K562 (cell line): ENCODE measurements around the gene AMMECR1. TPM values are rescaled to one million over a fixed set of nuclear protein-coding genes. Genes with fewer than 3 reads are reported as not detected.
"Not testable (repeated sequence)": the region's sequence is repeated elsewhere in the genome, so short reads cannot be mapped to it uniquely, and the experiment has no call there.

Experiments used
- CBFB ChIP-seq: sonication (generic); formaldehyde crosslinking; IDR thresholded peaks from 2 replicates; pipeline ENCODE4 v1.4.0; 2020; ENCODE audit warnings: mild to moderate bottlenecking, missing genetic modification reagents
- CTBP1 ChIP-seq: fragments of 450-650 bp; IDR thresholded peaks from 2 replicates; pipeline ENCODE4 v1.6.1; 2016; ENCODE audit warnings: borderline replicate concordance
- CXXC5 ChIP-seq: fragments of 250-450 bp; sonication (Bioruptor Pico); IDR thresholded peaks from 2 replicates; pipeline ENCODE4 v1.8.0; 2022; ENCODE audit warnings: inconsistent platforms, mild to moderate bottlenecking, moderate library complexity
- ELF1 ChIP-seq: fragments of 200-800 bp; sonication (Bioruptor generic); IDR thresholded peaks from 2 replicates; pipeline ENCODE4 v1.6.1; 2016; ENCODE audit warnings: missing genetic modification characterization, missing compliant biosample characterization
- EP400 ChIP-seq: fragments of 450-650 bp; IDR thresholded peaks from 2 replicates; pipeline ENCODE4 v1.6.1; 2017; ENCODE audit warnings: antibody characterized with exemption, mild to moderate bottlenecking, moderate library complexity
- FOXA3 ChIP-seq, 2 experiments: fragments of 450-650 bp in 1 of 2; sonication (generic) in 1 of 2; formaldehyde crosslinking; IDR thresholded peaks in 1 of 2; conservative IDR thresholded peaks in 1 of 2; 2 replicates each; pipeline versions ENCODE4 v1.4.0 to v1.8.0; 2020 to 2022; ENCODE audit warnings: mild to moderate bottlenecking in 2 of 2, missing genetic modification reagents in 1 of 2
- FOXJ2 ChIP-seq: fragments of 200-800 bp; sonication (Bioruptor generic); IDR thresholded peaks from 2 replicates; pipeline ENCODE4 v1.6.1; 2016; ENCODE audit warnings: missing genetic modification characterization, missing compliant biosample characterization
- FOXK1 ChIP-seq: sonication (generic); formaldehyde crosslinking; IDR thresholded peaks from 2 replicates; pipeline ENCODE4 v1.8.0; 2022; ENCODE audit warnings: missing genetic modification reagents, mild to moderate bottlenecking, borderline replicate concordance
- GABPB1 ChIP-seq: sonication (generic); formaldehyde crosslinking; IDR thresholded peaks from 2 replicates; pipeline ENCODE4 v1.8.0; 2022; ENCODE audit warnings: mild to moderate bottlenecking, missing genetic modification reagents
- HDAC2 ChIP-seq: fragments of 450-650 bp; IDR thresholded peaks from 2 replicates; pipeline ENCODE4 v1.6.1; 2016; ENCODE audit warnings: mild to moderate bottlenecking
- LEF1 ChIP-seq: fragments of 450-650 bp; IDR thresholded peaks from 2 replicates; pipeline ENCODE4 v1.6.1; 2016; ENCODE audit warnings: mild to moderate bottlenecking
- MAZ ChIP-seq, 2 experiments: fragments of 450-650 bp in 1 of 2; sonication (generic) in 1 of 2; formaldehyde crosslinking; IDR thresholded peaks in 1 of 2; conservative IDR thresholded peaks in 1 of 2; 2 replicates each; pipeline versions ENCODE4 v1.4.0 to v1.5.0; 2020; ENCODE audit warnings: mild to moderate bottlenecking in 1 of 2, missing genetic modification reagents in 1 of 2
- NCOR1 ChIP-seq: fragments of 450-650 bp; IDR thresholded peaks from 2 replicates; pipeline ENCODE4 v1.6.1; 2016; ENCODE audit warnings: mild to moderate bottlenecking, moderate library complexity
- PHF20 ChIP-seq: fragments of 450-650 bp; IDR thresholded peaks from 2 replicates; pipeline ENCODE4 v1.6.1; 2018; ENCODE audit not compliant: partially characterized antibody
- POLR2B ChIP-seq: fragments of 450-650 bp; IDR thresholded peaks from 2 replicates; pipeline ENCODE4 v1.6.1; 2018; ENCODE audit warnings: low read depth; ENCODE audit not compliant: partially characterized antibody
- SMARCE1 ChIP-seq: fragments of 450-650 bp; IDR thresholded peaks from 2 replicates; pipeline ENCODE4 v1.7.1; 2016; ENCODE audit warnings: mild to moderate bottlenecking
- SP1 ChIP-seq: sonication (generic); formaldehyde crosslinking; IDR thresholded peaks from 2 replicates; pipeline ENCODE4 v1.8.1; 2022; ENCODE audit warnings: mild to moderate bottlenecking, missing genetic modification reagents
- SUPT5H ChIP-seq: fragments of 450-650 bp; IDR thresholded peaks from 2 replicates; pipeline ENCODE4 v1.6.1; 2016
- TAF9B ChIP-seq: fragments of 450-650 bp; IDR thresholded peaks from 2 replicates; pipeline ENCODE4 v1.6.1; 2018; ENCODE audit warnings: mild to moderate bottlenecking; ENCODE audit not compliant: partially characterized antibody
- polyA plus RNA-seq, 8 experiments: library from polyadenylated mRNA; depleted of rRNA in 4 of 8; stranded (reverse) in 5 of 8; unstranded in 3 of 8; fragments of >200 nt; fragmentation: Nextera tagmentation in 2 of 8; fragmentation: Illumina TruSeq in 1 of 8; extraction: Ambion mirVana in 2 of 8; extraction: Trizol in 1 of 8; gene quantifications; 2 replicates each; pipeline versions ENCODE4 v1.2.1 to v1.2.3, GENCODE V29; 2011 to 2014; ENCODE audit warnings: inconsistent platforms in 1 of 8, missing spikeins in 1 of 8
- total RNA-seq, 7 experiments: library from RNA; depleted of rRNA in 6 of 7; stranded (reverse); fragments of >200 nt in 6 of 7; fragmentation: Illumina TruSeq in 2 of 7; extraction: Trizol in 2 of 7; gene quantifications; 2 replicates each; pipeline versions ENCODE4 v1.2.1 to v1.2.3, GENCODE V29; 2011 to 2021; ENCODE audit warnings: low replicate concordance in 1 of 7
- TF ChIP-seq, protein P1 (sequence below), 2 experiments: fragments of 450-650 bp; IDR thresholded peaks; 2 replicates each; pipeline ENCODE4 v1.6.1; 2018; ENCODE audit warnings: mild to moderate bottlenecking in 2 of 2, low read depth in 1 of 2; ENCODE audit not compliant: partially characterized antibody in 2 of 2
- TF ChIP-seq, protein P2 (sequence below): fragments of 450-650 bp; conservative IDR thresholded peaks from 2 replicates; pipeline ENCODE4 v1.6.1; 2016; ENCODE audit warnings: missing genetic modification characterization, low read depth, mild to moderate bottlenecking, missing compliant biosample characterization, moderate library complexity
- TF ChIP-seq, protein P3 (sequence below), 3 experiments: fragments of 200-800 bp in 1 of 3; sonication (Bioruptor generic) in 1 of 3; sonication (generic) in 1 of 3; formaldehyde crosslinking in 1 of 3; IDR thresholded peaks; 2 replicates each; pipeline versions ENCODE4 v1.6.1 to v1.8.0; 2016 to 2022; ENCODE audit warnings: mild to moderate bottlenecking in 2 of 3, missing compliant biosample characterization in 2 of 3, missing genetic modification characterization in 2 of 3, missing genetic modification reagents in 1 of 3

AMMECR1 gene
- total and polyA plus RNA-seq, 9 of the 15 experiments (the other 6 are each of a cell fraction or from before 2014, with no cell fraction given), result 13.9 to 36.7 (median 23.6) TPM

DNA sequence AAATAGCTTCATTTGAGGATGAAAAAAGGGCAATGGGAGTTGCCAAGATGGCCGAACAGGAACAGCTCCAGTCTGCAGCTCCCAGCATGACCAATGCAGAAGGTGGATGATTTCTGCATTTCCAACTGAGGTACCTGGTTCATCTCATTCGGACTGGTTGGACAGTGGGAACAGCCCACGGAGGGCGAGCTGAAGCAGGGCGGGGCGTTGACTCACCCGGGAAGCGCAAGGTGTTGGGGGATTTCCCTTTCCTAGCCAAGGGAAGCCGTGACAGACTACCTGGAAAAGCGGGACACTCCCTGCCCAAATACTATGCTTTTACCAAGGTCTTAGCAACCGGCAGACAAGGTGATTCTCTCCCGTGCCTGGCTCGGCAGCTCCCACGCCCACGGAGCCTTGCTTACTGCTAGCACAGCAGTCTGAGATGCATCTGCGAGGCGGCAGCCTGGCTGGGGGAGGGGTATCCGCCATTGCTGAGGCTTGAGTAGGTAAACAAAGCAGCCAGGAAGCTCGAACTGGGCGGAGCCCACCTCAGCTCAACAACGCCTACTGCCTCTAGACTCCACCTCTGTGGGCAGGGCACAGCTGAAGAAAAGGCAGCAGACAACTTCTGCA is 88.3 kb downstream of the AMMECR1 start (continued):
- TF ChIP-seq, protein P1, sequence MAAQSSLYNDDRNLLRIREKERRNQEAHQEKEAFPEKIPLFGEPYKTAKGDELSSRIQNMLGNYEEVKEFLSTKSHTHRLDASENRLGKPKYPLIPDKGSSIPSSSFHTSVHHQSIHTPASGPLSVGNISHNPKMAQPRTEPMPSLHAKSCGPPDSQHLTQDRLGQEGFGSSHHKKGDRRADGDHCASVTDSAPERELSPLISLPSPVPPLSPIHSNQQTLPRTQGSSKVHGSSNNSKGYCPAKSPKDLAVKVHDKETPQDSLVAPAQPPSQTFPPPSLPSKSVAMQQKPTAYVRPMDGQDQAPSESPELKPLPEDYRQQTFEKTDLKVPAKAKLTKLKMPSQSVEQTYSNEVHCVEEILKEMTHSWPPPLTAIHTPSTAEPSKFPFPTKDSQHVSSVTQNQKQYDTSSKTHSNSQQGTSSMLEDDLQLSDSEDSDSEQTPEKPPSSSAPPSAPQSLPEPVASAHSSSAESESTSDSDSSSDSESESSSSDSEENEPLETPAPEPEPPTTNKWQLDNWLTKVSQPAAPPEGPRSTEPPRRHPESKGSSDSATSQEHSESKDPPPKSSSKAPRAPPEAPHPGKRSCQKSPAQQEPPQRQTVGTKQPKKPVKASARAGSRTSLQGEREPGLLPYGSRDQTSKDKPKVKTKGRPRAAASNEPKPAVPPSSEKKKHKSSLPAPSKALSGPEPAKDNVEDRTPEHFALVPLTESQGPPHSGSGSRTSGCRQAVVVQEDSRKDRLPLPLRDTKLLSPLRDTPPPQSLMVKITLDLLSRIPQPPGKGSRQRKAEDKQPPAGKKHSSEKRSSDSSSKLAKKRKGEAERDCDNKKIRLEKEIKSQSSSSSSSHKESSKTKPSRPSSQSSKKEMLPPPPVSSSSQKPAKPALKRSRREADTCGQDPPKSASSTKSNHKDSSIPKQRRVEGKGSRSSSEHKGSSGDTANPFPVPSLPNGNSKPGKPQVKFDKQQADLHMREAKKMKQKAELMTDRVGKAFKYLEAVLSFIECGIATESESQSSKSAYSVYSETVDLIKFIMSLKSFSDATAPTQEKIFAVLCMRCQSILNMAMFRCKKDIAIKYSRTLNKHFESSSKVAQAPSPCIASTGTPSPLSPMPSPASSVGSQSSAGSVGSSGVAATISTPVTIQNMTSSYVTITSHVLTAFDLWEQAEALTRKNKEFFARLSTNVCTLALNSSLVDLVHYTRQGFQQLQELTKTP (IDR thresholded peaks at IDR 0.05; ENCODE audit: low read depth in 1 of 2, partially characterized antibody in 2 of 2), result peak in 1 of 2 experiments; percentile 28
- peak; percentile 62 for TF ChIP-seq ELF1 (tag)
- TF ChIP-seq CBFB, result 0 out of 2 replicates have a peak, but pooled peaks have one; percentile 61
- 0 out of 2 replicates have a peak, but pooled peaks have one; percentile 59 for TF ChIP-seq HDAC2
- peak; percentile 77; the same call in 1 of the 2 replicates for TF ChIP-seq FOXK1 (CRISPR knock-in tag)
- TF ChIP-seq SMARCE1, result 0 out of 2 replicates have a peak, but pooled peaks have one; percentile 27
- TF ChIP-seq POLR2B, result peak; percentile 65
- peak in 1 of 2 experiments; percentile 20; a peak in 1 of 4 replicates for TF ChIP-seq MAZ (CRISPR knock-in tag; conservative IDR thresholded peaks at IDR 0.05 in 1 of 2, IDR thresholded peaks at IDR 0.05 in 1 of 2)
- peak; percentile 34; the same call in 1 of the 2 replicates for TF ChIP-seq CXXC5 (CRISPR knock-in tag)
- TF ChIP-seq GABPB1 (CRISPR knock-in tag), result peak; percentile 52; the same call in 1 of the 2 replicates
- TF ChIP-seq NCOR1, result peak; percentile 31; the same call in 1 of the 2 replicates
- peak; percentile 85 for TF ChIP-seq SP1
- TF ChIP-seq PHF20, result peak; percentile 36
- TF ChIP-seq FOXA3 (CRISPR knock-in tag; conservative IDR thresholded peaks at IDR 0.05 in 1 of 2, IDR thresholded peaks at IDR 0.05 in 1 of 2), result peak; percentile 89 to 98
- peak; percentile 23 for TF ChIP-seq TAF9B
- peak; percentile 76 for TF ChIP-seq EP400
- peak; percentile 80 for TF ChIP-seq CTBP1
- TF ChIP-seq, protein P2, sequence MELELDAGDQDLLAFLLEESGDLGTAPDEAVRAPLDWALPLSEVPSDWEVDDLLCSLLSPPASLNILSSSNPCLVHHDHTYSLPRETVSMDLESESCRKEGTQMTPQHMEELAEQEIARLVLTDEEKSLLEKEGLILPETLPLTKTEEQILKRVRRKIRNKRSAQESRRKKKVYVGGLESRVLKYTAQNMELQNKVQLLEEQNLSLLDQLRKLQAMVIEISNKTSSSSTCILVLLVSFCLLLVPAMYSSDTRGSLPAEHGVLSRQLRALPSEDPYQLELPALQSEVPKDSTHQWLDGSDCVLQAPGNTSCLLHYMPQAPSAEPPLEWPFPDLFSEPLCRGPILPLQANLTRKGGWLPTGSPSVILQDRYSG, result 0 out of 2 replicates have a peak, but pooled peaks have one; percentile 29
- peak; percentile 56; the same call in 1 of the 2 replicates for TF ChIP-seq SUPT5H
- TF ChIP-seq, protein P3, sequence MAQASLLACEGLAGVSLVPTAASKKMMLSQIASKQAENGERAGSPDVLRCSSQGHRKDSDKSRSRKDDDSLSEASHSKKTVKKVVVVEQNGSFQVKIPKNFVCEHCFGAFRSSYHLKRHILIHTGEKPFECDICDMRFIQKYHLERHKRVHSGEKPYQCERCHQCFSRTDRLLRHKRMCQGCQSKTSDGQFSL (CRISPR knock-in tag; IDR thresholded peaks at IDR 0.05), result 0 out of 2 replicates have a peak, but pooled peaks have one; percentile 16
- TF ChIP-seq, protein P3 (tag; IDR thresholded peaks at IDR 0.05), result not testable (repeated sequence)
- peak; percentile 38; the same call in 1 of the 2 replicates for TF ChIP-seq FOXJ2 (tag)
- TF ChIP-seq LEF1, result peak; percentile 71
